ENCODE data around the gene ARID4A.
"Not testable (repeated sequence)": the region's sequence is repeated elsewhere in the genome, so short reads cannot be mapped to it uniquely, and the experiment has no call there.

Gene ARID4A

GRCh38 chr14:58296726-58297125 lies 1.6 kb upstream of the ARID4A start:
- no peak for DNase-seq

GRCh38 chr14:58297412-58297761 lies 968 bp upstream of the ARID4A start:
- no peak for DNase-seq

- peak; percentile 100 for DNase-seq
Measured at GRCh38 chr14:58297762-58298476, 436 bp upstream of the ARID4A start.

GRCh38 chr14:58299401-58300330 lies 1.3 kb downstream of the ARID4A start:
- no peak for DNase-seq

DNA sequence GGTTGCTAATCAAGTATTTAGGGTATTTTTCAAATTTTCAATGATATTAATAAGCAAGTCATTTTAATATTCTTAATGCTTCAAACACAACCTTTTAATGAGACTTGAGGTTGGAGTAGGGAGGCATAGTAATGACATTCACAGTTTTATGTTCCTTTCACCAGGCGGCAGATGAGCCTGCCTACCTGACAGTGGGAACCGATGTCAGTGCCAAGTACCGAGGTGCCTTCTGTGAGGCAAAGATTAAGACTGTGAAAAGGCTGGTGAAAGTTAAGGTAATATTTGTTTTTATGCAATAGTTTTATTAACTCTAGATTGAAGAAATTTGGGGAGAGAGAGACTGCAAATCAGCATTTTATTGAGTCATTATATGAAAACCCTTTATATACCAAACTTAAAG lies 3.1 kb downstream of the ARID4A start:
- DNase-seq: no peak

DNA sequence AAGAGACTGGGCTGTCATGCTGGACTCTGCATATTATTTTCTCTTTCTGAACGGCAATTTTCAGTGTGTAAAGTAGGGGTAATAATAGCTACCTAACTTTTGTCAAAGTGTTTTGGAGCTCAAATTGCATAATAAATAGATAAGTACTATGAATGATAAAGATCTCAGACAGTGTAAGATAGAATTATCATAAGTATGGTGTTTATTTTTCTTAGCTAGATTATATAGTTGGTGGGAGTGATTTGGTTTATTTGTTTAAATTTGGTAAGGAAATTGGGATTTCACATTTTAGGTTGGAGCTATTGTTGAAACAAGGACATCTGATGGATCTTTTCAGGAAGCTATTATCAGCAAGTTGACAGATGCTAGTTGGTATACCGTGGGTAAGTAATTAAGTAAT lies 7.4 kb downstream of the ARID4A start:
- no peak for DNase-seq

- no peak for DNase-seq
Measured at GRCh38 chr14:58307597-58308316, 9.4 kb downstream of the ARID4A start.

DNA sequence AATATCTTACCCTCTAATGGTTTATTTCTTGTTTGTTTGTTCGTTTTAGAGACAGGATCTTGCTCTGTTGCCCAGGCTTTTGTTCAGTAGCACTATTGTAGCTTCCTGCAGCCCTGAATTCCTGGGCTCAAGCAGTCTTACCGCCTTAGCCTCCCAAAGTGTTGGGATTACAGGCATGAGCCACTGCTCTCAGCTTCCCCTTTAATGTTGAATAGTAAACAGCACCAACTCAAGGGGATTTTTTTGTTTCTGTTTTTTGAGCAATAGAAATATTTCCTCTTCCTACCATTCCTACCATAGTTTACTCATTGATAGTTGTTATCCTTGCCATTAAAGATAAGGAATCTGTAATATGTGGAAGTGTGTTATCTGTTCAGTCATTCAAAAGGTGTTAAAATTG lies 10.7 kb downstream of the ARID4A start:
- DNase-seq: no peak

DNA sequence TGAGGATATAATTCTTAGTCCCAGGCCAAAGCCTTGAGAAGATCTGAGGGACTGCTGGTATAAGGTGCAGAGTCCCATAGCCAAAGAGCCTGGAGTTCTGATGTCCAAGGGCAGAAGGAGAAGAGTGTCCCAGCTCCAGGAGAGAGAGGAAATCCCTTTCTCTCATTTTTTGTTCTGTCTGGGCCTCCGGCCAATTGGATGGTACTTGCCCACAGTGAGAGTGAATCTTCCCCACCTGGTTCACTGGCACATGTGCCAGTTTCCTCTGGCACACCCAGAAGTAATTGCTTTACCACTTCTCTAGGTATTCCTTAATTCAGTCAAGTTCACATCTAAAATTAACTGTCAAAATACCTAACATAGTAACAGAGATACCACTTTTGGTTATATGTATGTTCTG lies 15.3 kb downstream of the ARID4A start:
- no peak for DNase-seq

DNA sequence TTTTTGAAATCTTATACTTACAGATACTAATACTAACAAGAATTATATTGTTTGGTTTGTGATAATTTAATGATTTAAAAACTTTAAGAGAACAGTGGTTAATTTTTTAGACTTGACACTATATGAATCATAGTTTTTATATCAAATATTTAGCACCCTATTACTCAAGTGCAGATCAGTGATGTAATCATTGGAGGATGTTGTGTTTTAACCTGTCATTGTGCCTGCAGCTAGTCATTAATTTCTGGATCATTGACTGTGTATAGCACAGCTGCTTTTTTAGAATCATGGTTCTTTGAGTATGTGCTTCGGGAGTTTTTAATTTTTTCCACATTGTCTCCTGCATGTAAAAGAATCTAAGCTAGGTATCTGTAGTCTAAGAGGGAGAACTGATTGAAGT lies 17.3 kb downstream of the ARID4A start:
- no peak for DNase-seq

GRCh38 chr14:58327019-58327418 lies 28.7 kb downstream of the ARID4A start:
- no peak for DNase-seq

- peak; percentile 99 for DNase-seq
Measured at GRCh38 chr14:58331111-58331510, 32.8 kb downstream of the ARID4A start.

DNA sequence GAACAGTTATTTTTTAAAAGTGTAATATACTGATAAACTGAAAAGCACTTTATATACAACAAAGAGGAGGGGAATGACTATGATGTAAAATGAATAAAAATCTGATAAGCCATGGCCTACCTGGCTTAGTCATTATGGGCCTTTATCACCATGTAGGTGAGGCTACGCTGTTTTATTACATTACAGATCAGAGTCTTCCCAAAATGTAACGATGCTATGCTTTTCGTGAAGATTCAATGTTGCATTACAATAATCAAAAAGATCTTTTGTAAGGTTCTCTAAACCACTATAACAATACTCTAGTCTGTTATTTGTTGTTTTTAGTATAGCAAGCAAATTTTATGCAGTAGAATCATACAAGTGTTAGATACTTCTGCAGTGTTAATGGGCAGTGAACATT lies 34.2 kb downstream of the ARID4A start:
- DNase-seq: no peak

DNA sequence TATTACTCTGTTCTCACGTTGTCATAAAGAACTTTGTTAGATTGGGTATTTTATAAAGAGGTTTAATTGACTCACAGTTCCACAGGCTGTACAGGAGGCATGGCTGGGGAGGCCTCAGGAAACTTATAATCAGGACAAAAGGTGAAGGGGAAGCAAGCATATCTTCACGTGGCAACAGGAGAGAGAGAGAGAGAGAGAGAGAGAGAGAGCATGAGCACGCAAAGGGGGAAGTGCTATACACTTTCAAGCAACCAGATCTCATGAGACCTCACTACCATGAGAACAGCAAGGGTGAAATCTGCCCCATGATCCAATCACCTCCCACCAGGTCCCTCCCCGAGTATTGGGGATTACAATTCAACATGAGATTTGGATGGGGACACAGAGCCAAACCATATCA lies 41.3 kb downstream of the ARID4A start:
- not testable (repeated sequence) for DNase-seq

GRCh38 chr14:58341152-58341748 lies 42.9 kb downstream of the ARID4A start:
- no peak for DNase-seq

- not testable (repeated sequence) for DNase-seq
Measured at GRCh38 chr14:58343535-58343934, 45.2 kb downstream of the ARID4A start.

DNA sequence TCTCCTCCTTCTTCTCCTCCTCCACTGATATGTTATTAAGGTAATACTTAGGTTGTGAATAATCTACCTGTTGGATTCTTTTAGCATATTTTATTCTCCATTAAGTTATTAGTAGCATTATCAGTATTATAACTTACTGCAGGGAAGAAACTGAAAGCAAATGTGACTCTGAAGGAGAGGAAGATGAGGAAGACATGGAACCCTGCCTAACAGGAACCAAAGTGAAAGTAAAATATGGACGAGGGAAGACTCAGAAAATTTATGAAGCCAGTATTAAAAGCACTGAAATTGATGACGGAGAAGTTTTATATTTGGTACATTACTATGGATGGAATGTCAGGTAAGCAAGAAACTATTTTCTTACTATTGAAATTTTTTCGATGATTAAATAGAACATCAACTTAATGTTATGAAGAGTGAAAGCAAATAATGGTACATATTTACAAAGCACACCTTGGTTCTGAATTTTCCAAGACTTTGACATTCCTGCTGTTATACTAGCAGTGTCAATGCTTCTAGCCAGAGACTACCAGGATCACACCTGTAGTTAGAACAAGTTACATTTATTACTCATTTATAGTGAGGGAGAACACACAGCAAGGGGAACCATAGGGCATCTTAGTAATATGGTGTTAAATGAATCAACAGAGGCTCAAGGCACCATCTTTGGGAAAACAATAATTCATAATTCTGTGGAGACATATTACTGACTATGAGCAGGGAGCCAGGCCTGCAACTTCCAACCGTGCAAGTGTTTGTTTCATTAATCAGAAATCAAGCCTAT lies 55.4 kb downstream of the ARID4A start:
- DNase-seq: peak; percentile 20

- DNase-seq: no peak
Measured at GRCh38 chr14:58354808-58355207, 56.5 kb downstream of the ARID4A start.

GRCh38 chr14:58356268-58356667 lies 57.9 kb downstream of the ARID4A start:
- DNase-seq: no peak

DNA sequence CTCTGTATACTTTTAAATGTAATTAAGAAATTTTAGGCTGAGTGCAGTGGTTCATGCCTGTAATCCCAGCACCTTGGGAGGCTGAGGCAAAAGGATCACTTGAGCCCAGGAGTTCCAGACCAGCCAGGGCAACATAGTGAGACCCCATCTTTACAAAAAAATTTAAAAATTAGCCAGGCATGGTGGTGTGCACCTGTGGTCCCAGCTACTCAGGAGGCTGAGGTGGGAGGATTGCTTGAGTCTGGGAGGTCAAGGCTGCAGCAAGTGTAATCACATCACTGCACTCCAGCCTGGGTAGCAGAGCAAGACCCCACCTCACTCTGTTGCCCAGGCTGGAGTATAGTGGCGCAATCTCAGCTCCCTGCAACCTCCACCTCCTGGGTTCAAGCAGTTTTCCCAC lies 63.9 kb downstream of the ARID4A start:
- not testable (repeated sequence) for DNase-seq

- peak; percentile 29 for DNase-seq
Measured at GRCh38 chr14:58362798-58363412, 64.5 kb downstream of the ARID4A start.

- no peak for DNase-seq
Measured at GRCh38 chr14:58364316-58364715, 66.0 kb downstream of the ARID4A start.

Data from NCI-H2029 (cell line).